ENCODE measurements around the gene IL1R1. TPM values are rescaled to one million over a fixed set of nuclear protein-coding genes. Genes with fewer than 3 reads are reported as not detected.

The IL1R1 gene
- total and polyA plus RNA-seq, 4 donors = 97.0 to 182 (median 137) TPM

GRCh38 chr2:102224824-102225739 is 82.5 kb downstream of the IL1R1 start:
- Histone ChIP-seq H3K36me3 (ENCODE audit: control insufficient read depth in 4 of 4, insufficient read depth in 4 of 4, low read length in 4 of 4) (no peaks in the 10 kb centered on the region), H3K27ac (ENCODE audit: low read depth in 1 of 2, low read length in 1 of 2) (peak overlapping the region in 1 of 2 donors; percentile 49), H3K9me3 (ENCODE audit: control insufficient read depth in 4 of 4, insufficient read depth in 3 of 4, low read length in 3 of 4) (no peaks in the 10 kb centered on the region), H3K9ac (ENCODE audit: insufficient read depth in 1 of 2, low read length in 2 of 2) (no peak overlapping the region), H3K4me3 (no peak overlapping the region), H3K4me1 (ENCODE audit: control insufficient read depth in 5 of 5, insufficient read depth in 5 of 5, low read length in 5 of 5) (peaks cover 7 to 48% (median 17%) of the 10 kb centered on the region in 5 donors), H3K27me3 (ENCODE audit: control insufficient read depth in 3 of 3, insufficient read depth in 3 of 3, low read length in 2 of 3) (no peaks in the 10 kb centered on the region)
- ATAC-seq (ENCODE audit: insufficient read depth, low FRiP score) (no peak), DNase-seq (no peak)
- 61 to 78% methylated on average over 8 of the region's 8 CpGs for WGBS, 2 donors
- TF ChIP-seq CTCF (IDR thresholded peaks at IDR 0.05; ENCODE audit: control extremely low read depth, extremely low read depth) = no peak

GRCh38 chr2:102226171-102226570 is 83.6 kb downstream of the IL1R1 start:
- Histone ChIP-seq H3K27me3 (ENCODE audit: control insufficient read depth in 3 of 3, insufficient read depth in 3 of 3, low read length in 2 of 3) (no peaks in the 10 kb centered on the region), H3K36me3 (ENCODE audit: control insufficient read depth in 4 of 4, insufficient read depth in 4 of 4, low read length in 4 of 4) (no peaks in the 10 kb centered on the region), H3K4me1 (ENCODE audit: control insufficient read depth in 5 of 5, insufficient read depth in 5 of 5, low read length in 5 of 5) (peaks cover 11 to 44% (median 22%) of the 10 kb centered on the region in 5 donors), H3K9me3 (ENCODE audit: control insufficient read depth in 4 of 4, insufficient read depth in 3 of 4, low read length in 3 of 4) (no peaks in the 10 kb centered on the region), H3K9ac (ENCODE audit: insufficient read depth in 1 of 2, low read length in 2 of 2) (peak overlapping the region in 1 of 2 donors; percentile 70), H3K27ac (ENCODE audit: low read depth in 1 of 2, low read length in 1 of 2) (peak overlapping the region in 1 of 2 donors; percentile 52), H3K4me3 (no peak overlapping the region)
- ATAC-seq (ENCODE audit: insufficient read depth, low FRiP score) (no peak), DNase-seq (no peak)
- 92 to 93% methylated on average over 6 of the region's 6 CpGs for WGBS, 2 donors
- no peak for TF ChIP-seq CTCF (IDR thresholded peaks at IDR 0.05; ENCODE audit: control extremely low read depth, extremely low read depth)

- no peak for TF ChIP-seq CTCF (IDR thresholded peaks at IDR 0.05; ENCODE audit: control extremely low read depth, extremely low read depth)
- ATAC-seq (ENCODE audit: insufficient read depth, low FRiP score) (no peak), DNase-seq (peak in 2 of 3 donors; percentile 61 to 63)
- Histone ChIP-seq H3K9me3 (ENCODE audit: control insufficient read depth in 4 of 4, insufficient read depth in 3 of 4, low read length in 3 of 4) (no peaks in the 10 kb centered on the region), H3K36me3 (ENCODE audit: control insufficient read depth in 4 of 4, insufficient read depth in 4 of 4, low read length in 4 of 4) (no peaks in the 10 kb centered on the region), H3K9ac (ENCODE audit: insufficient read depth in 1 of 2, low read length in 2 of 2) (peak overlapping the region in 1 of 2 donors; percentile 70), H3K4me3 (no peak overlapping the region), H3K27ac (ENCODE audit: low read depth in 1 of 2, low read length in 1 of 2) (peak overlapping the region; percentile 92 to 98), H3K27me3 (ENCODE audit: control insufficient read depth in 3 of 3, insufficient read depth in 3 of 3, low read length in 2 of 3) (no peaks in the 10 kb centered on the region), H3K4me1 (ENCODE audit: control insufficient read depth in 5 of 5, insufficient read depth in 5 of 5, low read length in 5 of 5) (peaks cover 11 to 44% (median 22%) of the 10 kb centered on the region in 5 donors)
- 50 to 72% methylated on average over 7 of the region's 7 CpGs for WGBS, 2 donors
These were observed 84.3 kb downstream of the IL1R1 start for GRCh38 chr2:102226612-102227391.
